ENCODE results near the gene TMEM175.
"Not testable (repeated sequence)": the region's sequence is repeated elsewhere in the genome, so short reads cannot be mapped to it uniquely, and the experiment has no call there.

TMEM175 gene

DNA sequence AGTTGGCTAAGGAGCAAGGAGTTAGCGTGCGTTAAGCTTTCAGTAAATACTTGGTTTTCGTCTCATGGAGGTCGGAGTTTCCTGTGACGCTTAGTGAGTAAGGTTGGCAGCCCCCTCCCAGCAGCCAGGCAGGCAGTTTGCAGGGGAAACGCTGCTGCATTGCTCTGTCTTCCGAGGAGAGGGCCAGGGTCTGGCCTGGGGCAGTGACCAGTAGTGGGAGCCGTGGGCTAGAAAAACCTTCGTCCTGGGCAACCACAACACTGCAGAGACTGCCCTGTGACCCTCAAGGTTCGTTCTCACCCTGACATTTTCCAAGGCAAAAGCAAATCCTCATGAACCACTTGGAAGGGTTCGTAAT, 432 bp downstream of the TMEM175 start:
- TF ChIP-seq TAF1 (IDR thresholded peaks at IDR 0.05; ENCODE audit: borderline replicate concordance, low read depth, low read length) = no peak
- no peak for TF ChIP-seq POLR2AphosphoS5 (IDR thresholded peaks at IDR 0.05; ENCODE audit: low read depth, low read length)
- no peak for TF ChIP-seq POLR2A (IDR thresholded peaks at IDR 0.05; ENCODE audit: low read depth, low read length)
- DNase-seq (ENCODE audit: insufficient read length) (no peak), FAIRE-seq (no peak)

DNA sequence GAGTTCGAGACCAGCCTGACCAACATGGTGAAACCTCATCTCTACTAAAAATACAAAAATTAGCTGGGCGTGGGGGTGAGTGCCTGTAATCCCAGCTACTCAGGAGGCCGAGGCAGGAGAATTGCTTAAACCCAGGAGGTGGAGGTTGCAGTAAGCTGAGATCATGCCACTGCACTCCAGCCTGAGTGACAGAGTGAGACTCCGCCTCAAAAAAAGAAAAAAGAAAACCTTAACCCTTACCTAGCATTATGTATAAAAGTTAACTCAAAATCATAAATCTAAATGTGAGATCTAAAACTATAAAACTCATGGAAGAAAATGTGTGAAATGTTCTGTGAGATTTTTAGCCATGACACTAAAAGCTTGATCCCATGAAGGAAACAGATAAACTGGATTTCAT, 7.2 kb downstream of the TMEM175 start:
- FAIRE-seq; DNase-seq (ENCODE audit: insufficient read length): not testable (repeated sequence)

DNA sequence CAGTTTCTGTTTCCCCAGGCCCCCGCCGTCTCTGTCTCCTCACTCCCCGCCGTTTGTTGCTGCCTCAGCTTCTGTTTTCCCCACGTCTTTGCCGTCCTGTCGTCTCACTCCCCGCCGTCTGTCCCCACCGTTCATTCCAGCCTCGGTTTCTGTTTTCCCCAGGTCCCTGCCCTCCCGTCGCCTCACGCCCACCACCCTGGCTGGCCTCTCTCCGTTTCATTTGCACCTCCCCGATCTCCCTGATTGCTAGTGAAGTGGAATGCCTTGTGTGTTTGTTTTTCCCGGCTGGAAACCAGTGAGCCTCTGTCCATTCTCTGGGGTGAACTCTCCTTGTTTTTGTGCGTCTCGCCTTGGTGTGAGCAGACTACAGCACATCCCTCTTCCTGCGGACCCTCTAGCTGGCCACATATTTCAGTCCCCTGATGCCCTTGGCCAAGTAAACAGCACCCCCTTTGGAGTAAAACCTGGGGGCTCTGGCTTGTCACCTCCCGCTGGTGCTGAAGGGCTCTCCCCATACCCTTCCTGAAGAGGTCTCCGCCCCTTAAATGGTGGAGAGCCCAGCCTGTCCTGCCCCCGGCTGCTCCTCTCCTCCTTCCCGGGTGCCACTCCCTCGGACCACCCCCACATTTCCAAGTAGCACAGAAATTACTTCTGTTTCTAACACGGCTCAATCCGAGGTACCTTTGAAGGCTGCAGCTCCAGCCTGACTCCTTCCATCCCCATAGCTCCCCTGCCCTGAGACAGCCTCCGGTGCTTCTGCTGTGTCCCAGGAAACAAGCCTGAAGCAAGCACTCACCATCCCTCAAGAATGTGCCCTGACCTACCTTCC, 13.2 kb downstream of the TMEM175 start:
- FAIRE-seq (no peak), DNase-seq (ENCODE audit: insufficient read length) (no peak)
- TF ChIP-seq TAF1 (IDR thresholded peaks at IDR 0.05; ENCODE audit: borderline replicate concordance, low read depth, low read length) (no peak), POLR2A (IDR thresholded peaks at IDR 0.05; ENCODE audit: low read depth, low read length) (no peak), POLR2AphosphoS5 (IDR thresholded peaks at IDR 0.05; ENCODE audit: low read depth, low read length) (no peak)

DNA sequence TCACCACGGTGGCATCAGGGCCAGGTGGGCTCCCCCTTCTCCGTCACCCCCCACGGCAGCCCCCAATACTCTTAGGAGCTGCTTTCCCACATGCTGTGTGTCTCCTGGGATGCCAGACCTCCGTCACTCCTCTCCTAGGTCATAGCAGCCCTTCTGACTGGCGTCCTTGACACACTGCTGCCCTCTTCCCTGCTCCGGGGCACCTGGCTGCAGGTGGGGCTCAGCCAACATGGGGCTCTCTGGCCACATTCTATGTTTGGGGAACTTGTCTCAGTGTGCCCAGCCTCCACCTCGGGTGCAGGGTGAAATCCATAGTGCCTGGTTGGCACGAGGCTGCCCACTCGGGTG, 13.8 kb downstream of the TMEM175 start:
- DNase-seq (ENCODE audit: insufficient read length) (no peak), FAIRE-seq (no peak)
- TF ChIP-seq TAF1 (IDR thresholded peaks at IDR 0.05; ENCODE audit: borderline replicate concordance, low read depth, low read length) (no peak), POLR2A (IDR thresholded peaks at IDR 0.05; ENCODE audit: low read depth, low read length) (no peak), POLR2AphosphoS5 (IDR thresholded peaks at IDR 0.05; ENCODE audit: low read depth, low read length) (no peak)

DNA sequence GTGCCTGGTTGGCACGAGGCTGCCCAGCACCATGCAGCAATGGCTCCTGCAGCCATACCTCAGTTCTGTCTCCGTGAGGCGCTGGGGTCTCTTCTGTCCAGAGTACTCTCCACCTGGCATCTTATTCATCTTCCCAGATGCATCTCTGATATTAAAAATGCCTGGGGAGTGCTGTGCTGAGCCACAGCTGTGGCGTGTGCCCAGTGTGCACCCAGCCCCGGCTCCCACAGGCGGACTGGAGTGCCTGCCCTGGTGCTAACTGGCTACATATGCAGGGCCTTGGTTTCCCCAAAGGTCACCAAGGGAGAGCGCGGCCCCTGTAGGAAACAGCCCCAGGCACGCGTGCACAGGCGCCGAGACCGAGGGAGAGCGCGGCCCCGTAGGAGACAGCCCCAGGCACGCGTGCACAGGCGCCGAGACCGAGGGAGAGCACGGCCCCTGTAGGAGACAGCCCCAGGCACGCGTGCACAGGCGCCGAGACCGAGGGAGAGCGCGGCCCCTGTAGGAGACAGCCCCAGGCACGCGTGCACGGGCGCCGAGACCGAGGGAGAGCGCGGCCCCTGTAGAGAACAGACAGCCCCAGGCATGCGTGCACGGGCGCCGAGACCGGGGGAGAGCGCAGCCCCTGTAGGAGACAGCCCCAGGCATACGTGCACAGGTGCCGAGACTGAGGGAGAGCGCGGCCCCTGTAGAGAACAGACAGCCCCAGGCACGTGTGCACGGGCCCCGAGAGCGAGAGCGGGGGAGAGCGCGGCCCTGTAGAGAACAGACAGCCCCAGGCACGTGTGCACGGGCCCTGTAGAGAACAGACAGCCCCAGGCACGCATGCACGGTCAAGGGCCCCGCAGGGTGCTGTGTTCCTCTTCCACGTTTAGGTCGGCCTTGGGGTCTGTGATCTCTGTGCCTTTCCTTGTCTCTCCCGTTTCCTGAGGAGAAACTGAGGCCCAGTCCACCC, 14.5 kb downstream of the TMEM175 start:
- DNase-seq (ENCODE audit: insufficient read length) (no peak), FAIRE-seq (no peak)
- TF ChIP-seq TAF1 (IDR thresholded peaks at IDR 0.05; ENCODE audit: borderline replicate concordance, low read depth, low read length) (no peak), POLR2AphosphoS5 (IDR thresholded peaks at IDR 0.05; ENCODE audit: low read depth, low read length) (no peak), POLR2A (IDR thresholded peaks at IDR 0.05; ENCODE audit: low read depth, low read length) (no peak)

DNA sequence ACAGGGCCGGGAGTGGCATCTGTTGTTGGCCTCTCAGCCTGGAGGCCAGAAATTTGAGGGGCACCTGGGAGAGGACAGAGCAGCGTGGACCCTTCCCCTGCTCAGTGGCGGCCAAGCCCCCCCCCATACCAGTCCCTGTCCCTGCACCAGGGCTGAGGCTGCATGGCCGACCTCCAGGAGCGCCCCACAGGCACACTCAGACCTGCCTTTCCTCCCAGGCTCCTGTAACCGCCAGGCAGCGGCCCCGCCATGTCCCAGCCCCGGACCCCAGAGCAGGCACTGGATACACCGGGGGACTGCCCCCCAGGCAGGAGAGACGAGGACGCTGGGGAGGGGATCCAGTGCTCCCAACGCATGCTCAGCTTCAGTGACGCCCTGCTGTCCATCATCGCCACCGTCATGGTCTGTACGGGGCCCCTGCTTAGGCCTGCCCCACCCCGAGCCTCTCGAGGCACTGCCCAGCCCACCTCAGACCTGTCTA, 15.3 kb downstream of the TMEM175 start:
- FAIRE-seq = no peak
- no peak for TF ChIP-seq POLR2AphosphoS5 (IDR thresholded peaks at IDR 0.05; ENCODE audit: low read depth, low read length)
- TF ChIP-seq POLR2A (IDR thresholded peaks at IDR 0.05; ENCODE audit: low read depth, low read length) = no peak
- TF ChIP-seq TAF1 (IDR thresholded peaks at IDR 0.05; ENCODE audit: borderline replicate concordance, low read depth, low read length) = no peak
- DNase-seq (ENCODE audit: insufficient read length) = peak; percentile 13

DNA sequence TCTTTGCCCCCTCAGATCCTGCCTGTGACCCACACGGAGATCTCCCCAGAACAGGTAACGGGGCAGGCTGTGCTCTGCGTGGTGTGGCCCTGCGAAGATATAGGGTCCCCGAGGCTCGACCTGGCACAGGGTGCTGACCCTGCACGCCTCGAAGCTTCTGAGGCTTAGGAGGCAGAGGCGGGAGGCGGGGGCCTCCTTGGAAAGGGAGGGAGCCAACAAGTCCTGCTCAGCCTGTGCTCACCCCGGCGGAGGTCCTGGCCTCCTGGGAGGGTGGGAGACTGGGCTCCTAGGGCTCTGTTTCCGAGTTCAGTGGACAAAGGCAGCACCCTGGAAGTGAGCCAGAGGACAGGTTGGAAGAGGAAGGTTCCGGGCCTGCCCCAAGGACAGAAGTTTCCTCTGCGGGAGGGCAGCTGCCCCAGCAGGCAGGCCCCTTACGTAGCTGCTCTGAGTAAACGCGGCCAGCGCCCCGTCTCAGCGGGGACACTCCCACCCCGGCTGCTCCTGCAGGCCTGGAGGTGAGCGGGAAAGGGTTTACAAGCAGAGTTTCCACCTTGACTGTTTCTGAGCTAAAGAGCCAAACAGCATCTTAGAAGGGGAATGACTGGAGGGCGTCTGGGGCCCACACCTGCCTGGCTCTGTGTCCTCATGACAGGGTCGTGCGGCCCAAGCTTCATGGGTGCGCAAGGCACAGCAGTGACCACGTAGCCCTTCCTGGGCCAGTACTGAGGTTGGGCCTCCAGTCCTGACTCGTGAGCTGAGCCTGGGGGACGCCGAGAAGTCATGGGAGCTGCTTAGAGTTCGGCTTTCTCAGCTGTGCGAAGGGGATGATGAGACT, 16.1 kb downstream of the TMEM175 start:
- DNase-seq (ENCODE audit: insufficient read length) (peak; percentile 19), FAIRE-seq (no peak)
- TF ChIP-seq POLR2A (IDR thresholded peaks at IDR 0.05; ENCODE audit: low read depth, low read length) (no peak), TAF1 (IDR thresholded peaks at IDR 0.05; ENCODE audit: borderline replicate concordance, low read depth, low read length) (no peak), POLR2AphosphoS5 (IDR thresholded peaks at IDR 0.05; ENCODE audit: low read depth, low read length) (no peak)

DNA sequence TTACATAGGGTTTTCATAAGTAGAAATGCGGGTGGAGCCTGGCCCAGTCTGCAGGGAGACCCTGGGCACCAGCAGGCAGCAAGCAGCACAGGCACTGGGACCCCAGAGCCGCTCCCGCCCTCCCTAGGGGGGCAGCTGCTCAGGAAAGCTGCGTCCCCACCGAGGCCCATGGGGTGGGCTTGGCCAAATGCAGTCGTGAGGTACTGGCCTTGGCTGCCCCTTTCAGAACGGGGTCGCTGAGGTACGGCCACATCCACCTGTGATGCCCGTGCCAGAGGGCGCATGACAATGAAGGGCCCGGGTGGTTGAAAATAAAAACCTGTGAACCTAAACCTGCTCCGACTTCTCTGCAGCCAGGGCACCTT, 16.7 kb downstream of the TMEM175 start:
- FAIRE-seq (no peak), DNase-seq (ENCODE audit: insufficient read length) (peak; percentile 14)
- TF ChIP-seq TAF1 (IDR thresholded peaks at IDR 0.05; ENCODE audit: borderline replicate concordance, low read depth, low read length) = no peak
- no peak for TF ChIP-seq POLR2A (IDR thresholded peaks at IDR 0.05; ENCODE audit: low read depth, low read length)
- no peak for TF ChIP-seq POLR2AphosphoS5 (IDR thresholded peaks at IDR 0.05; ENCODE audit: low read depth, low read length)

DNA sequence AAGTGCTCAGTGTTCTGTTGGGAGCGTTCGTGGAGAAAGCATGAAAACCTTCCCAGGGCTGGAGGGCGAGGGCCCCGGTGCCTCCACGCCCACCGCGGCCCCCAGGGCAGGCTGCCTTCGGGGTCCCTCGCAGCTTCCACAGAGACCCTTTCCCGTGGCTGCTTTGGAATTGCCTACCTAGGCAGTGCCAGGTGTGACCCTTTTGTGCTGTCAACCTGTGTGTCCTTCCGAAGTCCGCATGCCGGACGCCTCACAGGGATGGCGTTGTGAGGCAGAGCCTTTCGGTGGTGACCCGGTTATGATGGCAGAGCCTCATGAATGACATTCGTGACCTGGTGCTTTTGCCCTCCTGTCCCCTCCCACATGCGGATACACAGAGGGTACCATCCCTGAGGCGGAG, 17.4 kb downstream of the TMEM175 start:
- TF ChIP-seq TAF1 (IDR thresholded peaks at IDR 0.05; ENCODE audit: borderline replicate concordance, low read depth, low read length) (no peak), POLR2AphosphoS5 (IDR thresholded peaks at IDR 0.05; ENCODE audit: low read depth, low read length) (no peak), POLR2A (IDR thresholded peaks at IDR 0.05; ENCODE audit: low read depth, low read length) (no peak)
- FAIRE-seq (no peak), DNase-seq (ENCODE audit: insufficient read length) (no peak)

DNA sequence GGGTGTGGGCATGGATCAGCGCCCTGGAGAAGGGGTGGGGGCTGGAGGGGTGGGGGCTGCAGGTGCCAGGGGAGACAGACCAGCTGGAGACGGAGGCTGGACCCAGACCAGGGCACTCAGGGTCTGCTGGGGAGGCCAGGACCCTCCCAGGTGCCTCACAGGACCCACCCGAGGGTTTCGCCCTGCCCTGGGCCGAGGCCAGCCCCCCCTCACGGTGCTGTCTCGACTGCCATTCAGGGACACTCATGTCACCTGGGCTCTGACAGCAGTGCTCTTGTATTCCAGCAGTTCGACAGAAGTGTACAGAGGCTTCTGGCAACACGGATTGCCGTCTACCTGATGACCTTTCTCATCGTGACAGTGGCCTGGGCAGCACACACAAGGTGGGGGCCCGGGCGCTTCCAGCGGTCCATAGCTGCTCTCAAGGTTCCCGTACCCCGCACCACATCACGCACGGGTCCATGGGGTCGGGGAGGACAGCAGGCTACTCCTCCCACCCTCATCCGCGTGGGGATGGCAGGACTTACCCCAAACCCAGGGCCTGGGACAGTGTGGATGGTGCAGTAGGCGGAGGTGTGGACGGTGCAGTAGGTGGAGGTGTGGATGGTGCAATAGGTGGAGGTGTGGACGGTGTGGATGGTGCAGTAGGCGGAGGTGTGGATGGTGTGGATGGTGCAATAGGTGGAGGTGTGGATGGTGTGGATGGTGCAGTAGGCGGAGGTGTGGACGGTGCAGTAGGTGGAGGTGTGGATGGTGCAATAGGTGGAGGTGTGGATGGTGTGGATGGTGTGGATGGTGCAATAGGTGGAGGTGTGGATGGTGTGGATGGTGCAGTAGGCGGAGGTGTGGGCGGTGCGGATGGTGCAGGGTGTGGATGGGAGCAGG, 18.1 kb downstream of the TMEM175 start:
- TF ChIP-seq POLR2AphosphoS5 (IDR thresholded peaks at IDR 0.05; ENCODE audit: low read depth, low read length) = no peak
- TF ChIP-seq TAF1 (IDR thresholded peaks at IDR 0.05; ENCODE audit: borderline replicate concordance, low read depth, low read length) = no peak
- TF ChIP-seq POLR2A (IDR thresholded peaks at IDR 0.05; ENCODE audit: low read depth, low read length) = no peak
- FAIRE-seq = no peak
- peak; percentile 14 for DNase-seq (ENCODE audit: insufficient read length)
